ENCODE results near the gene XXYLT1. TPM values are rescaled to one million over a fixed set of nuclear protein-coding genes. Genes with fewer than 3 reads are reported as not detected.

The XXYLT1 gene
- total RNA-seq, 3 donors from 2014 or later: 7.2 to 13.0 (median 10.8) TPM

GRCh38 chr3:195064300-195064931 lies 206.5 kb downstream of the XXYLT1 start:
- Histone ChIP-seq H3K36me3 (no peaks in the 10 kb centered on the region), H3K4me3 (no peak overlapping the region), H3K4me1 (no peaks in the 10 kb centered on the region), H3K27ac (no peak overlapping the region), H3K27me3 (no peaks in the 10 kb centered on the region), H3K9me3 (no peaks in the 10 kb centered on the region)
- DNase-seq (ENCODE audit: low spot score in 2 of 2): no peak
- intact Hi-C loops (cut with DNase I; ENCODE audit: low total_unique reads): no loop called here
- TF ChIP-seq POLR2A (IDR thresholded peaks at IDR 0.05) (no peak), CTCF (IDR thresholded peaks at IDR 0.05) (no peak), POLR2AphosphoS5 (IDR thresholded peaks at IDR 0.05) (no peak)

GRCh38 chr3:195063581-195064193 lies 207.3 kb downstream of the XXYLT1 start:
- Histone ChIP-seq H3K36me3 (no peaks in the 10 kb centered on the region), H3K9me3 (no peaks in the 10 kb centered on the region), H3K4me1 (no peaks in the 10 kb centered on the region), H3K27ac (no peak overlapping the region), H3K4me3 (no peak overlapping the region), H3K27me3 (no peaks in the 10 kb centered on the region)
- TF ChIP-seq POLR2A (IDR thresholded peaks at IDR 0.05): no peak
- no peak for TF ChIP-seq POLR2AphosphoS5 (IDR thresholded peaks at IDR 0.05)
- TF ChIP-seq CTCF (IDR thresholded peaks at IDR 0.05): no peak
- DNase-seq (ENCODE audit: low spot score in 2 of 2): no peak
- intact Hi-C loops (cut with DNase I; ENCODE audit: low total_unique reads): no loop called here

- H3K4me1 ChIP-seq: no peaks in the 10 kb centered on the region
- no peak overlapping the region for H3K4me3 ChIP-seq
- H3K27ac ChIP-seq: no peak overlapping the region
- H3K36me3 ChIP-seq: no peaks in the 10 kb centered on the region
- intact Hi-C loops (cut with DNase I; ENCODE audit: low total_unique reads): no loop called here
- TF ChIP-seq POLR2AphosphoS5 (IDR thresholded peaks at IDR 0.05): no peak
- DNase-seq (ENCODE audit: low spot score in 2 of 2): no peak
- no peaks in the 10 kb centered on the region for H3K27me3 ChIP-seq
- no peaks in the 10 kb centered on the region for H3K9me3 ChIP-seq
These were observed 208.0 kb downstream of the XXYLT1 start for GRCh38 chr3:195062866-195063540.

DNA sequence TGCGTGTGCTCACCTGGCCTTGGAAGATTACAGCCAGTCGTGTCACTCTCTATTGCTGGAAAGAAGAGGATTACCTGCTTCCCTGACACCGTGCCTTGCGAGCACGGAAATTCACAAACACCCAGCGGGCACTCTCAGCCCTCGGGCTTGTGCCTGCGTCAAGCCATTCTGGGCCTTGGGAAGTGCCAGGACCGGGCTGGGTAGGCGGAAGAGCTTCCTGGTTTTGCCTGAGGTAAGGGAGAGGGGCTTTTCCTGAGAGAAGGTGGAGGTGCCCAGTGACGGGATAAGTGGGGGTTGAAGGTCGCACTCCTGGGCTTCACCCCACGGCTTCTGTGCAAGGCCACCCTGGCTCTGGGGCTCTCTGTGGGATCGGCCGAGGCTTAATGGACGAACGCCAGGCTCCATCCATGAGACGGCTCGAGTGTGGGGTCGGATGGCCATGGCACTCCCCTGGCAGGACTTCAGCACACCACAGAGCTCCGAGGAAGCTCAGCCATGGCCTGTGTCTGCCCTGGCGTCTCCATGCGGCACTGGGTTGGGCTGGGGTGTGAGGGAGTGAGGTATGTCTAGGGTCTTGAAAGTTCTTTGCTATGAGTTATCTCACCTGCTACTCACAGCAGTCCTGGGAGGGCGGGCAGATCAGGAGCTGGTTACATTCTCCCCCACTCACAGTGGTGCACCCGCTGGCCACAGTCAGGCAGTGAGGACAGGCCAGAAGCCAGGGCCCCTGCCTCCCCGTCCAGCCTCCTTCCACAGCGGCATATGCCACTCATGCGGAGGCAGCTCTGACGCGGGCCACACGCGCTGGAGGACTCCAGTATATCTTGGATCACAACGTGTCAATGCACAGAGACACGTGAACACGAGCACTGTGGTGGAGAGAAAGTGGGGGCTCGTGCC lies 209.0 kb downstream of the XXYLT1 start:
- no peak for TF ChIP-seq POLR2AphosphoS5 (IDR thresholded peaks at IDR 0.05)
- no peak for TF ChIP-seq CTCF (IDR thresholded peaks at IDR 0.05)
- no peak for TF ChIP-seq POLR2A (IDR thresholded peaks at IDR 0.05)

DNA sequence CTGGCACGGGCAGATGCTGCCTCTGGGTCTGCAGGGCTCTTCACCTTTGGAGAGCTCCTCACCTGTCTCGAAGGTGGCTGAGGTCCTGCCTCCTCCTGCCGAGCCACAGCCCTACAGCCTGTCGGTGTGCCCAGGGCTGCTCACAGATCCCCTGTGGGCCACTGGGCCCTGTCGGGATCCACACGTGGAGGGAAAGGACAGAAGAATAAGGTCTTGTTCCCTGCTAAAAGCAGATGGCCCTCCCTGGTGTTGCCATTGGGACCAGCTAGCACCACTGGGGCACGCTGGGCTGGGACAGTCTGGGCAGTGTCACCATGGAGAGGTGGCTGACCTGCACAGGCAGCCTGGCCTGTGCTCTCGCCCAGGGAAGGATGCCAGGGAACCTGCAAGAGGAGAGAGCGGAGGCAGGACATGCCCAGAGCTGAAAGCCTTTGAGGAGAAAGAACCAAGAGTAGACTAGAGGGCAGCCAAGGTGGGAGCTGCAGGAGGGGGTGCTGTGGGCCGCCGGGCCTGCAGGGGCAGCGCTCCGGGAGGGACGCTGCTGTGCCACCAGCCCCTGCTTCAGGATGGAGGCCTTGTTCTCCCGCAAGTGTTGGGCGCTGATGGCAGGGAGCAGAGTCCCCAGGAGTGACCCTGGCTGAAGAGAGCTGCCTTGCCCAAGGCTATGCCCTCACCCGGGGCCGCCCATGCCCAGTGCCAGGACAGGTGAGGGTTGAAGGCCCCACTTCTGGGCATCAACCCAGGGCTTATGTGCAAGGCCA lies 210.2 kb downstream of the XXYLT1 start:
- Histone ChIP-seq H3K27ac (no peak overlapping the region), H3K27me3 (no peaks in the 10 kb centered on the region), H3K4me1 (no peaks in the 10 kb centered on the region), H3K36me3 (no peaks in the 10 kb centered on the region), H3K9me3 (no peaks in the 10 kb centered on the region), H3K4me3 (no peak overlapping the region)
- TF ChIP-seq POLR2AphosphoS5 (IDR thresholded peaks at IDR 0.05) (no peak), POLR2A (IDR thresholded peaks at IDR 0.05) (no peak), CTCF (IDR thresholded peaks at IDR 0.05) (no peak)
- intact Hi-C loops (cut with DNase I; ENCODE audit: low total_unique reads): no loop called here
- no peak for DNase-seq (ENCODE audit: low spot score in 2 of 2)

More for the DNA sequence above, 209.0 kb downstream of the XXYLT1 start:
- no peak for DNase-seq (ENCODE audit: low spot score in 2 of 2)
- no peaks in the 10 kb centered on the region for H3K9me3 ChIP-seq
- intact Hi-C loops (cut with DNase I; ENCODE audit: low total_unique reads): no loop called here
- H3K27ac ChIP-seq: no peak overlapping the region
- H3K36me3 ChIP-seq: no peaks in the 10 kb centered on the region
- no peaks in the 10 kb centered on the region for H3K27me3 ChIP-seq
- H3K4me3 ChIP-seq: no peak overlapping the region
- no peaks in the 10 kb centered on the region for H3K4me1 ChIP-seq
